ENCODE measurements around the gene FDXACB1.

The FDXACB1 gene

GRCh38 chr11:111836162-111836561 lies 42.8 kb downstream of the FDXACB1 start:
- Histone ChIP-seq H3K27me3 (ENCODE audit: control insufficient read depth, insufficient read depth, low read length) (no peaks in the 10 kb centered on the region), H3K36me3 (ENCODE audit: control insufficient read depth, insufficient read depth, low read length) (peaks cover 12% of the 10 kb centered on the region), H3K27ac (ENCODE audit: low read depth, low read length) (no peak overlapping the region), H3K4me3 (ENCODE audit: low read length) (no peak overlapping the region), H3K4me1 (ENCODE audit: control insufficient read depth, insufficient read depth, low read length) (peaks cover 1% of the 10 kb centered on the region), H3K9ac (ENCODE audit: low read length) (no peak overlapping the region)

- no peaks in the 10 kb centered on the region for H3K27me3 ChIP-seq (ENCODE audit: control insufficient read depth, insufficient read depth, low read length)
- H3K27ac ChIP-seq (ENCODE audit: low read depth, low read length), result no peak overlapping the region
Observed at GRCh38 chr11:111835665-111836064, 43.3 kb downstream of the FDXACB1 start.

GRCh38 chr11:111834432-111835163 lies 44.4 kb downstream of the FDXACB1 start:
- Histone ChIP-seq H3K4me3 (ENCODE audit: low read length) (no peak overlapping the region), H3K4me1 (ENCODE audit: control insufficient read depth, insufficient read depth, low read length) (no peaks in the 10 kb centered on the region), H3K27ac (ENCODE audit: low read depth, low read length) (no peak overlapping the region), H3K36me3 (ENCODE audit: control insufficient read depth, insufficient read depth, low read length) (peaks cover 13% of the 10 kb centered on the region), H3K9ac (ENCODE audit: low read length) (no peak overlapping the region), H3K27me3 (ENCODE audit: control insufficient read depth, insufficient read depth, low read length) (no peaks in the 10 kb centered on the region)

More at GRCh38 chr11:111835665-111836064, 43.3 kb downstream of the FDXACB1 start:
- Histone ChIP-seq H3K4me1 (ENCODE audit: control insufficient read depth, insufficient read depth, low read length) (no peaks in the 10 kb centered on the region), H3K36me3 (ENCODE audit: control insufficient read depth, insufficient read depth, low read length) (peaks cover 13% of the 10 kb centered on the region), H3K9ac (ENCODE audit: low read length) (no peak overlapping the region), H3K4me3 (ENCODE audit: low read length) (no peak overlapping the region)

- H3K27me3 ChIP-seq (ENCODE audit: control insufficient read depth, insufficient read depth, low read length), result no peaks in the 10 kb centered on the region
- no peak overlapping the region for H3K27ac ChIP-seq (ENCODE audit: low read depth, low read length)
- H3K4me3 ChIP-seq (ENCODE audit: low read length), result no peak overlapping the region
- H3K9ac ChIP-seq (ENCODE audit: low read length), result no peak overlapping the region
- H3K36me3 ChIP-seq (ENCODE audit: control insufficient read depth, insufficient read depth, low read length), result peaks cover 13% of the 10 kb centered on the region
- no peaks in the 10 kb centered on the region for H3K4me1 ChIP-seq (ENCODE audit: control insufficient read depth, insufficient read depth, low read length)
Observed at GRCh38 chr11:111833524-111833923, 45.4 kb downstream of the FDXACB1 start.

- Histone ChIP-seq H3K27me3 (ENCODE audit: control insufficient read depth, insufficient read depth, low read length) (no peaks in the 10 kb centered on the region), H3K4me3 (ENCODE audit: low read length) (no peak overlapping the region), H3K27ac (ENCODE audit: low read depth, low read length) (no peak overlapping the region), H3K36me3 (ENCODE audit: control insufficient read depth, insufficient read depth, low read length) (peaks cover 3% of the 10 kb centered on the region), H3K9ac (ENCODE audit: low read length) (no peak overlapping the region), H3K4me1 (ENCODE audit: control insufficient read depth, insufficient read depth, low read length) (no peaks in the 10 kb centered on the region)
Observed at GRCh38 chr11:111829185-111829968, 49.6 kb downstream of the FDXACB1 start.

GRCh38 chr11:111826322-111826950 lies 52.5 kb downstream of the FDXACB1 start:
- H3K36me3 ChIP-seq (ENCODE audit: control insufficient read depth, insufficient read depth, low read length), result peaks cover 3% of the 10 kb centered on the region
- H3K4me3 ChIP-seq (ENCODE audit: low read length), result no peak overlapping the region
- H3K9ac ChIP-seq (ENCODE audit: low read length), result no peak overlapping the region
- H3K4me1 ChIP-seq (ENCODE audit: control insufficient read depth, insufficient read depth, low read length), result no peaks in the 10 kb centered on the region
- H3K27me3 ChIP-seq (ENCODE audit: control insufficient read depth, insufficient read depth, low read length), result no peaks in the 10 kb centered on the region
- no peak overlapping the region for H3K27ac ChIP-seq (ENCODE audit: low read depth, low read length)
